Measurements from ENCODE around the gene SGPL1. TPM values are rescaled to one million over a fixed set of nuclear protein-coding genes. Genes with fewer than 3 reads are reported as not detected.

Gene SGPL1
- total RNA-seq, 5 donors from 2014 or later (not counting 1 experiment from before 2014, with no cell fraction given) = 25.0 to 36.8 (median 27.9) TPM

GRCh38 chr10:70827086-70827757 lies 11.5 kb downstream of the SGPL1 start:
- H3K4me3 Mint-ChIP-seq = no peak overlapping the region
- Histone ChIP-seq H3K9me3 (no peaks in the 10 kb centered on the region), H3K27me3 (replicated peaks in 1 of 2; ENCODE audit: control insufficient read depth in 2 of 2, extremely low read depth in 1 of 2, insufficient read depth in 2 of 2, low read length in 1 of 2) (no peaks in the 10 kb centered on the region), H3K27ac (ENCODE audit: low read length) (no peak overlapping the region), H3K36me3 (ENCODE audit: control insufficient read depth in 2 of 2, extremely low read depth in 1 of 2, insufficient read depth in 1 of 2, low read length in 1 of 2) (peaks cover 3 to 24% of the 10 kb centered on the region in 2 donors), H3K4me3 (ENCODE audit: control insufficient read depth in 1 of 2, extremely low read depth in 1 of 2, low read length in 1 of 2) (no peak overlapping the region), H3K4me1 (ENCODE audit: control insufficient read depth in 1 of 2, extremely low read depth in 1 of 2, insufficient read depth in 2 of 2, low read length in 2 of 2) (no peaks in the 10 kb centered on the region)
- H3K36me3 Mint-ChIP-seq = peaks cover 48% of the 10 kb centered on the region
- no peak overlapping the region for H3K27ac Mint-ChIP-seq
- ATAC-seq (replicated peaks in 1 of 4) (no peak), DNase-seq (no peak)
- no CpG with 5 or more reads among the region's 2 CpGs for WGBS (ENCODE audit: insufficient coverage)
- POLR2A ChIA-PET = interaction anchor here in 1 of 2 donors (0.7 kb wide), 1 partner anchor 20 kb away, joined by 3 read pairs; no protein-coding TSS in a partner anchor
- CTCF ChIA-PET = interaction anchor here in 1 of 2 donors (0.6 kb wide), 1 partner anchor 13 kb away, joined by 4 read pairs; no protein-coding TSS in a partner anchor
- peaks cover 4 to 20% (median 16%) of the 10 kb centered on the region in 3 donors for H3K4me1 Mint-ChIP-seq
- no peaks in the 10 kb centered on the region for H3K9me3 Mint-ChIP-seq
- no peaks in the 10 kb centered on the region for H3K27me3 Mint-ChIP-seq

- Mint-ChIP-seq H3K27me3 (no peaks in the 10 kb centered on the region), H3K4me3 (no peak overlapping the region), H3K9me3 (no peaks in the 10 kb centered on the region), H3K36me3 (peaks cover 56% of the 10 kb centered on the region), H3K27ac (no peak overlapping the region), H3K4me1 (peaks cover 20 to 30% (median 30%) of the 10 kb centered on the region in 3 donors)
- ChIA-PET CTCF (no interaction called here), POLR2A (no interaction called here)
- ATAC-seq (replicated peaks in 1 of 4) (no peak), DNase-seq (no peak)
- H3K4me1 ChIP-seq (ENCODE audit: control insufficient read depth in 1 of 2, extremely low read depth in 1 of 2, insufficient read depth in 2 of 2, low read length in 2 of 2) = peaks cover 0 to 4% of the 10 kb centered on the region in 2 experiments
- H3K27ac ChIP-seq (ENCODE audit: low read length) = no peak overlapping the region
- WGBS (ENCODE audit: insufficient coverage) = no CpG with 5 or more reads among the region's 4 CpGs
- H3K27me3 ChIP-seq (replicated peaks in 1 of 2; ENCODE audit: control insufficient read depth in 2 of 2, extremely low read depth in 1 of 2, insufficient read depth in 2 of 2, low read length in 1 of 2) = no peaks in the 10 kb centered on the region
- H3K4me3 ChIP-seq (ENCODE audit: control insufficient read depth in 1 of 2, extremely low read depth in 1 of 2, low read length in 1 of 2) = no peak overlapping the region
- peaks cover 3 to 24% of the 10 kb centered on the region in 2 donors for H3K36me3 ChIP-seq (ENCODE audit: control insufficient read depth in 2 of 2, extremely low read depth in 1 of 2, insufficient read depth in 1 of 2, low read length in 1 of 2)
- H3K9me3 ChIP-seq = no peaks in the 10 kb centered on the region
Observed at GRCh38 chr10:70828923-70829322, 13.2 kb downstream of the SGPL1 start.

DNA sequence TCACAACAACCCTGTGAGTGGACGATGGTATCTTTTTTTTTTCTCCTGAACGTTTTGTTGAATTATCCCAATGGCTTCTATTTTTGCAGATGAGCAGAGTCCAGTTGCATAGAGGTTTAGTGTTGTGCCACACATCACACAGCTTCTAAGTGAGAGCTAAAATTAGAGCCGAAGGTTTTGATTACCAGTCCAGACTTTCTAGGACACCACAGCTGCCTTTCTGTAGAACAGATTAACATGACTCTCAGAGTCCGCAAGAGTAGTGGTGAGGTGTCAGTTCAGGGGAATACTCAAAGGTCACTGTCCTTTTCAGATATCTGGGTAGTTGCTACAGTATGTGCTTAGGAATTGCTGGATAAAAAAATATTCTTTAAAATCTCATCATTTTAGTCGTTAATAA lies 13.8 kb downstream of the SGPL1 start:
- Histone ChIP-seq H3K36me3 (ENCODE audit: control insufficient read depth in 2 of 2, extremely low read depth in 1 of 2, insufficient read depth in 1 of 2, low read length in 1 of 2) (peaks cover 5 to 24% of the 10 kb centered on the region in 2 donors), H3K4me1 (ENCODE audit: control insufficient read depth in 1 of 2, extremely low read depth in 1 of 2, insufficient read depth in 2 of 2, low read length in 2 of 2) (peaks cover 0 to 4% of the 10 kb centered on the region in 2 experiments), H3K27me3 (replicated peaks in 1 of 2; ENCODE audit: control insufficient read depth in 2 of 2, extremely low read depth in 1 of 2, insufficient read depth in 2 of 2, low read length in 1 of 2) (no peaks in the 10 kb centered on the region), H3K27ac (ENCODE audit: low read length) (no peak overlapping the region), H3K4me3 (ENCODE audit: control insufficient read depth in 1 of 2, extremely low read depth in 1 of 2, low read length in 1 of 2) (no peak overlapping the region), H3K9me3 (no peaks in the 10 kb centered on the region)
- Mint-ChIP-seq H3K36me3 (peaks cover 60% of the 10 kb centered on the region), H3K27me3 (no peaks in the 10 kb centered on the region), H3K4me3 (no peak overlapping the region), H3K27ac (no peak overlapping the region), H3K9me3 (no peaks in the 10 kb centered on the region), H3K4me1 (peaks cover 22 to 30% (median 30%) of the 10 kb centered on the region in 3 donors)
- POLR2A ChIA-PET = no interaction called here
- ATAC-seq (replicated peaks in 1 of 4) (no peak), DNase-seq (no peak)
- CTCF ChIA-PET = no interaction called here
- WGBS (ENCODE audit: insufficient coverage) = no CpG with 5 or more reads among the region's 5 CpGs

- ATAC-seq (replicated peaks in 1 of 4) (no peak), DNase-seq (no peak)
- H3K9me3 ChIP-seq = no peaks in the 10 kb centered on the region
- no peak overlapping the region for H3K4me3 ChIP-seq (ENCODE audit: control insufficient read depth in 1 of 2, extremely low read depth in 1 of 2, low read length in 1 of 2)
- Mint-ChIP-seq H3K4me3 (no peak overlapping the region), H3K27me3 (no peaks in the 10 kb centered on the region), H3K36me3 (peaks cover 63% of the 10 kb centered on the region), H3K4me1 (peaks cover 25 to 32% (median 30%) of the 10 kb centered on the region in 3 donors), H3K27ac (no peak overlapping the region), H3K9me3 (no peaks in the 10 kb centered on the region)
- peaks cover 7 to 24% of the 10 kb centered on the region in 2 donors for H3K36me3 ChIP-seq (ENCODE audit: control insufficient read depth in 2 of 2, extremely low read depth in 1 of 2, insufficient read depth in 1 of 2, low read length in 1 of 2)
- no peak overlapping the region for H3K27ac ChIP-seq (ENCODE audit: low read length)
- no CpG with 5 or more reads among the region's 3 CpGs for WGBS (ENCODE audit: insufficient coverage)
- H3K27me3 ChIP-seq (replicated peaks in 1 of 2; ENCODE audit: control insufficient read depth in 2 of 2, extremely low read depth in 1 of 2, insufficient read depth in 2 of 2, low read length in 1 of 2) = no peaks in the 10 kb centered on the region
- POLR2A ChIA-PET = no interaction called here
- peaks cover 0 to 4% of the 10 kb centered on the region in 2 experiments for H3K4me1 ChIP-seq (ENCODE audit: control insufficient read depth in 1 of 2, extremely low read depth in 1 of 2, insufficient read depth in 2 of 2, low read length in 2 of 2)
- CTCF ChIA-PET = interaction anchor here in 1 of 2 donors (0.6 kb wide), 1 partner anchor 22 kb away, joined by 3 read pairs; no protein-coding TSS in a partner anchor
Observed at GRCh38 chr10:70830164-70830563, 14.4 kb downstream of the SGPL1 start.

- no peaks in the 10 kb centered on the region for H3K9me3 ChIP-seq
- ChIA-PET CTCF (interaction anchor here in 1 of 2 donors (1.1 kb wide), 1 partner anchor 16 kb away, joined by 4 read pairs; no protein-coding TSS in a partner anchor), POLR2A (no interaction called here)
- ATAC-seq (replicated peaks in 1 of 4) (no peak), DNase-seq (no peak)
- no peaks in the 10 kb centered on the region for H3K27me3 ChIP-seq (replicated peaks in 1 of 2; ENCODE audit: control insufficient read depth in 2 of 2, extremely low read depth in 1 of 2, insufficient read depth in 2 of 2, low read length in 1 of 2)
- no CpG with 5 or more reads among the region's 3 CpGs for WGBS (ENCODE audit: insufficient coverage)
- Mint-ChIP-seq H3K27me3 (no peaks in the 10 kb centered on the region), H3K27ac (no peak overlapping the region), H3K4me3 (no peak overlapping the region), H3K4me1 (peaks cover 26 to 32% (median 28%) of the 10 kb centered on the region in 3 donors), H3K9me3 (peaks cover 0 to 3% (median 0%) of the 10 kb centered on the region in 3 donors), H3K36me3 (peaks cover 59% of the 10 kb centered on the region)
- peaks cover 4 to 19% of the 10 kb centered on the region in 2 donors for H3K36me3 ChIP-seq (ENCODE audit: control insufficient read depth in 2 of 2, extremely low read depth in 1 of 2, insufficient read depth in 1 of 2, low read length in 1 of 2)
- H3K4me1 ChIP-seq (ENCODE audit: control insufficient read depth in 1 of 2, extremely low read depth in 1 of 2, insufficient read depth in 2 of 2, low read length in 2 of 2) = peaks cover 0 to 4% of the 10 kb centered on the region in 2 experiments
- no peak overlapping the region for H3K4me3 ChIP-seq (ENCODE audit: control insufficient read depth in 1 of 2, extremely low read depth in 1 of 2, low read length in 1 of 2)
- no peak overlapping the region for H3K27ac ChIP-seq (ENCODE audit: low read length)
Observed at GRCh38 chr10:70832221-70832620, 16.5 kb downstream of the SGPL1 start.

GRCh38 chr10:70832852-70833528 lies 17.2 kb downstream of the SGPL1 start:
- no peak for ATAC-seq (replicated peaks in 1 of 4)
- CTCF ChIA-PET = no interaction called here
- no peaks in the 10 kb centered on the region for H3K27me3 ChIP-seq (replicated peaks in 1 of 2; ENCODE audit: control insufficient read depth in 2 of 2, extremely low read depth in 1 of 2, insufficient read depth in 2 of 2, low read length in 1 of 2)
- peaks cover 0 to 4% of the 10 kb centered on the region in 2 experiments for H3K4me1 ChIP-seq (ENCODE audit: control insufficient read depth in 1 of 2, extremely low read depth in 1 of 2, insufficient read depth in 2 of 2, low read length in 2 of 2)
- Mint-ChIP-seq H3K36me3 (peaks cover 61% of the 10 kb centered on the region), H3K27me3 (no peaks in the 10 kb centered on the region), H3K4me3 (no peak overlapping the region), H3K9me3 (peaks cover 0 to 6% (median 0%) of the 10 kb centered on the region in 3 donors), H3K27ac (no peak overlapping the region), H3K4me1 (peaks cover 21 to 32% (median 23%) of the 10 kb centered on the region in 3 donors)
- peaks cover 3% of the 10 kb centered on the region for H3K9me3 ChIP-seq
- DNase-seq = no peak
- no peak overlapping the region for H3K27ac ChIP-seq (ENCODE audit: low read length)
- H3K4me3 ChIP-seq (ENCODE audit: control insufficient read depth in 1 of 2, extremely low read depth in 1 of 2, low read length in 1 of 2) = no peak overlapping the region
- peaks cover 4 to 19% of the 10 kb centered on the region in 2 donors for H3K36me3 ChIP-seq (ENCODE audit: control insufficient read depth in 2 of 2, extremely low read depth in 1 of 2, insufficient read depth in 1 of 2, low read length in 1 of 2)
- POLR2A ChIA-PET = no interaction called here
- 33% methylated on average over 1 of the region's 3 CpGs for WGBS (ENCODE audit: insufficient coverage)

Data from T-cell (primary cell).